OCI-LY3 (cell line): ENCODE data around the gene PSME3.
A peak's percentile ranks its signal among the peaks of the same experiment; 100 is the strongest.

Experiments
- H2AFZ ChIP-seq: fragments of 200-600, 300-600 bp; shearing (Covaris generic); 2 replicates; pipeline ENCODE4 v1.6.0; 2014; ENCODE audit warnings: antibody characterized with exemption, low read depth, low read length
- H3K27ac ChIP-seq: fragments of 200-600, 300-600 bp; sonication (generic); 2 replicates; pipeline ENCODE4 v1.5.1; 2014; ENCODE audit warnings: mild to moderate bottlenecking, low read length, moderate library complexity, mixed read lengths
- H3K27me3 ChIP-seq: fragments of 200-600, 300-600 bp; sonication (generic); 2 replicates; pipeline ENCODE4 v1.6.1; 2014; ENCODE audit warnings: low read depth, low read length, mixed read lengths
- H3K36me3 ChIP-seq: fragments of 200-600, 300-600 bp; sonication (generic); replicated peaks from 2 replicates; pipeline ENCODE3; 2014; ENCODE audit warnings: low read depth, low read length, mixed read lengths
- H3K4me1 ChIP-seq: fragments of 300-600, 200-600 bp; sonication (generic); 2 replicates; pipeline ENCODE4 v1.6.1; 2014; ENCODE audit warnings: low read length, mixed read lengths
- H3K4me2 ChIP-seq: fragments of 200-600, 300-600 bp; sonication (generic); 2 replicates; pipeline ENCODE4 v1.6.1; 2014; ENCODE audit warnings: low read length, mixed read lengths
- H3K4me3 ChIP-seq: fragments of 300-600, 200-600 bp; sonication (generic); 2 replicates; pipeline ENCODE4 v1.5.1; 2014; ENCODE audit warnings: antibody characterized with exemption, mild to moderate bottlenecking, low read length, moderate library complexity
- H3K79me2 ChIP-seq: fragments of 300-600, 200-600 bp; shearing (Covaris generic); 2 replicates; pipeline ENCODE4 v1.6.1; 2014; ENCODE audit warnings: mild to moderate bottlenecking, low read length, mixed read lengths
- H3K9ac ChIP-seq: fragments of 300-600, 200-600 bp; shearing (Covaris generic); 2 replicates; pipeline ENCODE4 v1.6.0; 2014; ENCODE audit warnings: mild to moderate bottlenecking, low read length, moderate library complexity
- H3K9me3 ChIP-seq: fragments of 200-600, 300-600 bp; shearing (Covaris generic); 2 replicates; pipeline ENCODE4 v1.6.1; 2014; ENCODE audit warnings: low read length, mixed read lengths; ENCODE audit not compliant: insufficient read depth
- H4K20me1 ChIP-seq: fragments of 200-600, 300-600 bp; sonication (generic); 2 replicates; pipeline ENCODE4 v1.6.1; 2016; ENCODE audit warnings: low read length, mixed read lengths; ENCODE audit not compliant: insufficient read depth
- EZH2phosphoT487 ChIP-seq: fragments of 200-600 bp; shearing (Covaris generic); IDR thresholded peaks from 2 replicates; pipeline ENCODE4 v1.6.1; 2018; ENCODE audit warnings: antibody characterized with exemption, mixed run types, low read depth
- TF ChIP-seq, protein P1 (sequence below): fragments of 200-600, 300-600 bp; sonication (generic); IDR thresholded peaks from 2 replicates; pipeline ENCODE4 v1.5.1; 2014; ENCODE audit warnings: antibody characterized with exemption, low read length, low read depth

The PSME3 gene

DNA sequence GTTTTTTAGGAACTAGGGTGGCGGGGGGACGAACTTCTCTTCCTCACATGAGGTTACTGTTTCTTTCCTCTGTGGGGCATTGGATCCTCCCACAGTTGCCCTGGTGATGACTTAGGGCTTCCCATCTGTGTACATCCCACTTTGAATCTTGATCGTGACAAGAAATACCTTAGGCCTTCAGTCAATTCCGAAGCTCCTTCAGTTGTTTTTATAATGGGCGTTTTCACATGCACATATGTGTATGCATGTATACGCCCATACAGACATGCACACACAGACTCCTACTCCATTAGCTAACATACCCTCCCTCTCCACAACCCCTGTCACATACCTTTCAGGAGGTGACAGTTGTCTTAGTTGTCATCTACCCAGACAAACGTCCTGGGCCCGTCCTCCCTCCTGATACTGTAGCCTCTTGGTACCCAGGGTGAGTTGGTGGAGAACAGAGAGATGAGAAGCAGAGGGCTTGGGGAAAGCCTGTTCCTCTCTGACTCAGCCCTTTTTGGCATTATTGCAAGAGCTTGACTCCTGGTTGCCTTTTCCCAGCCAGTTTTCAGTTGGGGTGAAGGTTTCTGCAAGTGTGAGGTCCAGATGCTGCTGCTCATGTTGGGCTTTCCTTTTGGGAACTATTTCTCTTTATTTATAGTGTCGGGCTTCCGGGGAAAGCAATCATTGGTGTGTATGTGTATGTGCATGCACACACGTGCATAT lies 8.9 kb downstream of the PSME3 start:
- Histone ChIP-seq H3K4me2 (no peak overlapping the region), H3K9ac (no peak overlapping the region), H2AFZ (no peak overlapping the region), H3K27ac (no peak overlapping the region), H3K79me2 (peaks cover 7% of the 10 kb centered on the region), H3K4me1 (no peaks in the 10 kb centered on the region), H3K9me3 (no peaks in the 10 kb centered on the region), H4K20me1 (no peaks in the 10 kb centered on the region; the same call in 1 of the 2 replicates), H3K36me3 (peaks cover 66% of the 10 kb centered on the region), H3K4me3 (no peak overlapping the region), H3K27me3 (no peaks in the 10 kb centered on the region)
- TF ChIP-seq EZH2phosphoT487 = no peak
- TF ChIP-seq, protein P1, sequence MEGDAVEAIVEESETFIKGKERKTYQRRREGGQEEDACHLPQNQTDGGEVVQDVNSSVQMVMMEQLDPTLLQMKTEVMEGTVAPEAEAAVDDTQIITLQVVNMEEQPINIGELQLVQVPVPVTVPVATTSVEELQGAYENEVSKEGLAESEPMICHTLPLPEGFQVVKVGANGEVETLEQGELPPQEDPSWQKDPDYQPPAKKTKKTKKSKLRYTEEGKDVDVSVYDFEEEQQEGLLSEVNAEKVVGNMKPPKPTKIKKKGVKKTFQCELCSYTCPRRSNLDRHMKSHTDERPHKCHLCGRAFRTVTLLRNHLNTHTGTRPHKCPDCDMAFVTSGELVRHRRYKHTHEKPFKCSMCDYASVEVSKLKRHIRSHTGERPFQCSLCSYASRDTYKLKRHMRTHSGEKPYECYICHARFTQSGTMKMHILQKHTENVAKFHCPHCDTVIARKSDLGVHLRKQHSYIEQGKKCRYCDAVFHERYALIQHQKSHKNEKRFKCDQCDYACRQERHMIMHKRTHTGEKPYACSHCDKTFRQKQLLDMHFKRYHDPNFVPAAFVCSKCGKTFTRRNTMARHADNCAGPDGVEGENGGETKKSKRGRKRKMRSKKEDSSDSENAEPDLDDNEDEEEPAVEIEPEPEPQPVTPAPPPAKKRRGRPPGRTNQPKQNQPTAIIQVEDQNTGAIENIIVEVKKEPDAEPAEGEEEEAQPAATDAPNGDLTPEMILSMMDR = no peak

DNA sequence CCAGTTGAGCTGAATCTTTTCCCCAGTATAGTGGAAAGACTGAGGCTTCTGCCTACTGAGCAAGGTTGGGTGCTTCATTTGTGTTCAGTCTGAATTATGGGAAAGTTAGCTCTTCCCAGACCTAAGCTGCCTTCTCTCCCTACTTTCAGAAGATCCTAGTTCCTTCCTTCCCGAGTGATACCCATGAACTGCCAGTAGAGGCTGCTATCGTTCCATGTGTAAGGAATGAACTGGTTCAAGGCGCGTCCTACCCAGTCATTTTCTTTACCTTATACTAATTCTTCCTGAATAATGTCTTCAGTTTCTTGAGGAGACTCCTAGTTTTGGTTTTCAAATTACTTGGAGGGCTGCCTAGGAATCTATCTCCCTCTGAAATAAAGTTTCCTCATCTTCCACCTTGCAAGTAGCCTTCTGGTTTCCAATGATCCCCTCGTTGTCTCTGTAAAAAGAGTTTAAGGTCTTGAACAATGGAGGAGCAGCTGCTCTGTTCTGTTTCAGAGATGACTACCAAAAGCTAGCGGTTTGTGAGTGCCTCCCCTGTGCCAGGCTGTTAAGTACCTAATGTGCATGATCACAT lies 10.2 kb downstream of the PSME3 start:
- H2AFZ ChIP-seq = no peak overlapping the region
- H3K79me2 ChIP-seq = no peaks in the 10 kb centered on the region
- no peak overlapping the region for H3K9ac ChIP-seq
- H3K4me1 ChIP-seq = no peaks in the 10 kb centered on the region
- H3K36me3 ChIP-seq = peaks cover 58% of the 10 kb centered on the region
- no peaks in the 10 kb centered on the region for H3K9me3 ChIP-seq
- TF ChIP-seq EZH2phosphoT487 = no peak
- TF ChIP-seq, protein P1 = peak; percentile 69
- no peak overlapping the region for H3K4me3 ChIP-seq
- no peaks in the 10 kb centered on the region for H4K20me1 ChIP-seq
- H3K4me2 ChIP-seq = no peak overlapping the region
- H3K27me3 ChIP-seq = no peaks in the 10 kb centered on the region
- H3K27ac ChIP-seq = no peak overlapping the region

DNA sequence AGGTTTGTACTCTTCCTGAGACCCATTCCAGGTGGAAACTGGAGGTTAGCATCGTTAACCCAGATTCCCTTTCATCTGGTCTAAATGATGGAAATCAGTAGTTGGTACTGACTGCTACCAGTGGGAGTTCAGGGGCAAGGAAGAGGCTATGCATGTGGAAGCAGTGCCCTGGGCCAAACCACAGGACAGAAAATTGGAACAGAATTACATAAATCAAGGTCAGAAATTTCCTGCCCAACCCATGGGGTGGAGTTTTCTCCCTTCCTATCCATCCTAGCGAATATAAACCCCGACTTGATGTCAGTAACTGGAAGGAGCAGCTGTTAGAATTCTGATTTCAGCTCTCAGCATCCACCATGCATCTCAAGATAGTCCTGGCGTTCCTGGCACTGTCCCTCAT lies 11.1 kb downstream of the PSME3 start, which contains the start of gene AOC2:
Gene AOC2 (plus strand): TSS at position 310 of the 400 bp plus-strand sequence. CDS start 47 bp downstream, at position 357.
- TF ChIP-seq EZH2phosphoT487 = no peak
- TF ChIP-seq, protein P1 = no peak
- Histone ChIP-seq H3K9ac (no peak within 1 kb of the TSS), H3K27me3 (no peaks in the 10 kb centered on the region), H3K27ac (no peak within 1 kb of the TSS), H4K20me1 (no peaks in the 10 kb centered on the region), H3K9me3 (no peaks in the 10 kb centered on the region), H2AFZ (no peak within 1 kb of the TSS), H3K4me3 (no peak within 1 kb of the TSS), H3K36me3 (peaks cover 51% of the 10 kb centered on the region), H3K79me2 (no peaks in the 10 kb centered on the region), H3K4me1 (no peaks in the 10 kb centered on the region), H3K4me2 (no peak within 1 kb of the TSS)

DNA sequence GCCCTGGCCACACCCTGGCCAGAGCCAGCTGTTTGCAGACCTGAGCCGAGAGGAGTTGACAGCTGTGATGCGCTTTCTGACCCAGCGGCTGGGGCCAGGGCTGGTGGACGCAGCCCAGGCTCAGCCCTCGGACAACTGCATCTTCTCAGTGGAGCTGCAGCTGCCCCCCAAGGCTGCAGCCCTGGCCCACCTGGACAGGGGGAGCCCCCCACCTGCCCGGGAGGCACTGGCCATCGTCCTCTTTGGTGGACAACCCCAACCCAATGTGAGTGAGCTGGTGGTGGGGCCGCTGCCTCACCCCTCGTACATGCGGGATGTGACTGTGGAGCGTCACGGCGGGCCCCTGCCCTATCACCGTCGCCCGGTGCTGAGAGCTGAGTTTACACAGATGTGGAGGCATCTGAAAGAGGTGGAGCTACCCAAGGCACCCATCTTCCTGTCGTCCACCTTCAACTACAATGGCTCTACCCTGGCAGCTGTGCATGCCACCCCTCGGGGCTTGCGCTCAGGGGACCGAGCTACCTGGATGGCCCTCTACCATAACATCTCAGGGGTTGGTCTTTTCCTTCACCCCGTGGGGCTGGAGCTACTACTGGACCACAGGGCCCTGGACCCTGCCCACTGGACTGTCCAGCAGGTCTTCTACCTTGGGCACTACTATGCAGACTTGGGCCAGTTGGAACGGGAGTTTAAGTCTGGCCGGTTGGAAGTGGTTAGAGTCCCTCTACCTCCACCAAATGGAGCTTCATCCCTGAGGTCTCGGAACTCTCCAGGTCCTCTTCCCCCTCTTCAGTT lies 11.8 kb downstream of the PSME3 start:
- no peak overlapping the region for H2AFZ ChIP-seq
- no peaks in the 10 kb centered on the region for H3K79me2 ChIP-seq
- H3K9me3 ChIP-seq = no peaks in the 10 kb centered on the region
- H3K36me3 ChIP-seq = peaks cover 48% of the 10 kb centered on the region
- no peak for TF ChIP-seq EZH2phosphoT487
- H3K4me1 ChIP-seq = no peaks in the 10 kb centered on the region
- H3K27ac ChIP-seq = no peak overlapping the region
- H3K27me3 ChIP-seq = no peaks in the 10 kb centered on the region
- no peaks in the 10 kb centered on the region for H4K20me1 ChIP-seq
- no peak overlapping the region for H3K4me2 ChIP-seq
- H3K9ac ChIP-seq = no peak overlapping the region
- H3K4me3 ChIP-seq = no peak overlapping the region
